GM19372 (cell line): ENCODE measurements around the gene ALDH5A1.

Experiments
- ATAC-seq: cut with Tn5 transposase; IDR thresholded peaks from one replicate; pipeline ENCODE4 v1.9.1; 2021; ENCODE audit warnings: mild to moderate bottlenecking, low read depth, moderate library complexity; ENCODE audit not compliant: unreplicated experiment

The ALDH5A1 gene

DNA sequence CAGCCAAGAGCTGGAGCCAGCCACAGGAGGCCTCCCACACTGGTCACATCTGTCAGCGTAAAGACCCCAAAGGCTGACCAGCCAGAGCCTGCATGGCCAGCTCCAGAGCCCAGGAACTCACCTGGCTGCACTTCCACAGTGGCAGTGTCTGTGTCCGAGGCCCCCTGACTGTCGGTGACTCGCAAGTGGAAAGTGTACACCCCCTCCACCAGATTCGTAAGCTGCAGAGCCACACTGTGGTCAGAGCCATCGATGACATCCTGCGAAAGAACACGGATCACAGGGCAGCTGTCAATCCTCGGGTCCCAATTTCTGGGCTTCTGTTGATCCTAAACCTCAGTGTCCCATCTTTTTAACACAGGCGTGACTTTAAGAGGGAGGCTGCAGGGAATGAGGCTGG is 69.3 kb downstream of the ALDH5A1 start:
- no peak for ATAC-seq

DNA sequence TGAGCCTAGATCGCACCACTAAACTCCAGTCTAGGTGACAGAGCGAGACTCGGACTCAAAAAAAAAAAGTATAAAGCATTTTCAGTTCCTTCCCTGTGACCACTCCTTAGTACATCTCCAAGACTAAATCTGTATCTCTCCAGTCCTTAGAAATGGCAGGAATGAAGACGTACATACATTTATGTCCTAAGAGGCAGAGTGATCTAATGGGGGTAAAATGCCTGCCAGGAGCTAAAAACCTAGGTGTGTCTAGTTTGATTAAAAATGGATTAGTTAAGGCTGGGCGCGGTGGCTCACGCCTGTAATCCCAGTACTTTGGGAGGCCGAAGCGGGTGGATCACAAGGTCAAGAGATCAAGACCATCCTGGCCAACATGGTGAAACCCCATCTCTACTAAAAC is 70.4 kb downstream of the ALDH5A1 start:
- ATAC-seq: no peak

DNA sequence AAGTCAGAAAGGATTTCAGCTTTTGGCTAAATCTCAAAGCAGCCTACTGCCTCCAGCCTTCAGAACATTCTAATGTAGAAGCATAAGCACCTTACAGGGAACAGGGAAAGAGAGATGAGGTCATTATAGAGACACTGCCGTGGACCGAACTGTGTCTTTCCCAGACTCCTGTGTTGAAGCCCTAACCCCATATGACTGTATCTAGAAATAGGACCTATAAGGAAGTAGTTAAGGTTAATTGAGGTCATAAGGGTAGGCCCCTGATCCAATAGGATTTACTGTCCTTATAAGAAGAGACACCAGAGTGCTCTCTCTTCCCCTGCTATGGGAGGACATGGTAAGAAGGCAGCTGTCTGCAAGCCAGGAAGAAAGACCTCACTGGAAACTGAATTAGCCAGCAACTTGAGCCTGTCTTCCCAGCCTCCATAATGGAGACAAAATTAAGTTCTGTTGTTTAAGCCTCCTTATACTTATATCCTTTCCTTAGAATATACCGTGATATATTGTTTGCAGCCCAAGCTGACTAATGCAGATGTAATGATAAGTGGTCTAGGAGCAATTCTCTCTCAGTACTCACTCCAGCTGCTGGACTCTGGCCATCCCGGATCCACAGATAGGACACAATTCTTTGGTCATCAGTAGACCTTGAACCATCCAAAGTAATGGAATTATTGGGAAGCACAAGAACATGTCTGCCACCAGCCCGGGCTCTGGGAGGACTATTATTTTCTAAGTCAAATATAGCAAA is 71.4 kb downstream of the ALDH5A1 start:
- no peak for ATAC-seq

DNA sequence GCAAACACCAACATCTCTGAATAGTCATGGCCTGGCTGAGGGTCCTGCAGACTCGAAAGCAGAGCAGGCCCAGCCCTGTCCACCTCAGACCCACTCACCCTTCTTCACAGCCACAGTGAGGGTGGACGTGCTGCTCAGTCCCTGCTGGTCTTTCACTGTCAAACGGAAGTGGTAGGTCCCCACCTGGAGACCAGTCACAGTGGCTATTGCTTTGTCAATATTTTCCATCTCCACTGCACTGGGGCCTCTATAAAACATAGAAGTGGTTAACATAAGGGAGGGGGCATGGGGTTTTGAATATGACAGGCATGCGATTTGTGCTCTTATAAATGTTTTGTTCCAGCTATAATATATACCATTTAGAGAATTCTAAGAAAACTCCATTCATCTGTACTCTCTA is 73.9 kb downstream of the ALDH5A1 start:
- ATAC-seq: no peak

DNA sequence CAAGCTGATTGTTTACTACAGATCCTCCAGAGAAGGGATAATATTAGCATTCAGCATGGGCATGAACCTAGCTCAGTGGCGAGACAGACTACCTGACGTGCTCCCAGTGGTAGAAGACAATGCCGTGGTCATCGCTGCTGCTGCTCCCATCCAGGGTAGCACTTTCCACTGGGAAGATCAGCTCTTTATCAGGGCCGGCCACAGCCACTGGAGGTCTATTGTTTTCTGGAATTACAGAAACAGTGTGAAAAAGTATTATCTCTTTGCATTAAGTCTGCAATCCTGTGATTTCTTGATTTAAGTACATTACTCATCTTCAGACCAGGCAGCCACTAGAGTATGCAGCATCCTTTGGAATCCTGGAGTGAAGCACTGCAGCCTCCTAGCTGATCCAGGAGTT is 75.0 kb downstream of the ALDH5A1 start:
- ATAC-seq: no peak

DNA sequence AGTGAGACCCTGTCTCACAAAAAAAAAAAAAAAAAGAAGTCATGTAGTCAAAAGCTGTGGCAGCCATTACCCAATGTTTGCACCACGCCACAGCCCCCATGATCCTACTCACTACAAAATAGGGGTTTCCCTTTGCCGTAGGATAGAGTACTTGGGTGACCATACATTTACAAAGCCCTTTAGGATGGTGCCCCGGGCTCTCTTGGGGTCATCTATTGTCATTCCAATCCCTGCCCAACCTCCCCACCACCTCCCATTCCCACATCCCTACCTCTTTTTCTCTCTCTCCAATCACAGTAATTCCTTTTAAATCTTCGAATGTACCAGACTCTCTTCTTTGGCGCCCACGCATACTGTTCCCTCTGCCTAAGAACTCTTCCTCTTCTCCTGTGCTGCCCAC is 76.6 kb downstream of the ALDH5A1 start:
- no peak for ATAC-seq

DNA sequence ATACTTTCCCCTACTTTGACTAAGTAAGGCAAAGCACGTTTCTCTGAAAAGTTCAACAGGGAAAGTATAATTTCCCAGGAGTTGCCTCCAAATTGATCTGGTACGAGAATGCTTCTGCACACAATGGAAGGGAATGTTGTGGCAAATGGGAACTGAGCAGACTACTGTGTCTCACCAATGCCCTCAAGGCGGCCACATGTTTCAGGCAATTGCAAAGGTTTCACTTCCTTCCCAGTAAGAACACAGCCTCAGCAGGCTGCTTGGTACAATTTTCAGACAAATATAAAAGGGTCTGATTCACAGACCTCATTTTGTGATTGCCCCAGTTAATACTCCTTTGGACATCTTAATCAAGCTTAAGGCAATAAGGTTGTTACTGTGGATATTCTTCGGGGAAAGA is 80.0 kb downstream of the ALDH5A1 start:
- ATAC-seq: peak; percentile 79

DNA sequence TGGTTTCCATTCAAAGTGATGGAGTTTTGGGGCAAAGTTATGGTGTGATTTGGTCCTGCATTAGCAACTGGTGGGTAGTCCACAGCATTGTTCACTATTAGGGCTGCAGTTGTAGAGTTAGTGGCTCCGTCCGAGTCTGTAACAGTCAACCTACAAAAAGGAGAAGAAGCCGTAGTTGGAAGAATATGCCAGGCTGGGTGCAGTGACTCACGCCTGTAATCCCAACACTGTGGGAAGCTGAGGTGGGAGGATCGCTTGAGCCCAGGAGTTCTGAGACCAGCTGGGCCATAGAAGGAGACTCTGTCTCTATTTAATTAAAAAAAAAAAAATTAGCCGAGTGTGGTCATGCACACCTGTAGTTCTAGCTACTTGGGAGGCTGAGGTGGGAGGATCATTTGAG is 81.7 kb downstream of the ALDH5A1 start:
- ATAC-seq: no peak

DNA sequence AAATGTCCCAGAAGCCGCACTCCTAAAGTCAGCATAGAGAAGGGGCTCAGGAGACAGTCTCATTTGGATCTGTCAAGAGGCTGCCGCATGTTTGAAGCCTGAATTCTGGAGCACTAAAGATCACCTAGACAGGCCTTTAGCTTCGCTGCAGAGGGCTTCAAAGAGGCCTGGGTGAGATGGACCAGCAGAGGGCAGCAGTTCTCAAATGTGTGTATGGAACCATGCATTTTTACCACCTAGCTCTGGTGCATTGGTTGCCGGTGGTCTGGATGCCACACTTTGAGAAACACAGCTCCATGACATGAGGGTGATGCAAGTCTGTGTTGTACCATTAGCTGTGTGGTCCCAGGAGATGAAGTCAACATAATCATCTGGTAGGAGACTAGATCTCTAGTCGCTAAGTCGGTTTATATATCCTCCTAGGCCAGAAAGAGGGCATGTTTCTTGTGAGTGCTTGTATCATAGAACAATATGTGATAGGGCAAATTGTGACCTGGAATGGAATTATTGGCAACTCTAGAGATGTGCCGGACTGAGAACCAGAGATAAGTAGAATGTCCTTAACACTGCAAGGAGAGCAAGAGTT is 86.4 kb downstream of the ALDH5A1 start:
- ATAC-seq: no peak

DNA sequence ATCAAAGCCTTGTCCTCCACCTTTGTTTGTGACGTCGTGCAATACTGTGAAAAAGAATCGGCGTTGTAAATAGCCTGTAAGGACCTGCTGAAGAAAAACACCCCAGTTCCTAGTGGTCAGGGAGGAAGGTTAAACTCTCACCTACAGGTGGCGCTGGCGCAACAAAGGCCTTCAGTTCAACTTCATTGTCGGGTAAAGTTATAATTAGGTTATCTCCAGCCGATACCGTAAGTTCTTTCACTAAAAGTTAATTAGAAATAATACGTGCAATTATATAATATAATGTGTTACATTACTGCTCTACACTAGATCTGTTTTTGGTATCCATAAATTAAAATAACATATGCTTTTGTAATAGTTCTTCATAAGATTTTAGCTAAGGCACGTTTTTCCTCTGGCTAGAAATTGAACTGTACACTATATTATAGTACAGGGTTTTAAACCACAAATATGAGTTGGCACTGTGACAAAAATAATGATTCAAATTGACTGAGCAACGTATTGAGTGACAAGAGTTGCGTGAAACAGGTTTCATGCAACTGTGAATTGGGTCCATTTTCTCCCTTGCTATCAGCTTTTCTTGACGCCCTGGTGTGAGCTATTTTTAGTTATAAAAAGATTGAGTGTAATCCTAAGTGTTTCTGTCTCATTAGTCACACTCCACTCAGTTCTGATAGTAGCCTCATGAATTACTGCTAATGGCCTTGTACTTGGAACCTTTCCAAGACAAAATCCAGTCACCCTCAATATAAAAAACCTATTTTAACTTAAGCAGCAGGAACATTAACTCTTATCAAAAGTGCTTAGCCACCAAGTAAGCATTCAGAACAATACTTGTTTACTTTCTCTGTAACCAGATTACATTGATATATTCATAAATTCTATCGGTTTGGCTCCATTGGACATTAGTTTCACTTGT is 89.0 kb downstream of the ALDH5A1 start:
- peak; percentile 76 for ATAC-seq

DNA sequence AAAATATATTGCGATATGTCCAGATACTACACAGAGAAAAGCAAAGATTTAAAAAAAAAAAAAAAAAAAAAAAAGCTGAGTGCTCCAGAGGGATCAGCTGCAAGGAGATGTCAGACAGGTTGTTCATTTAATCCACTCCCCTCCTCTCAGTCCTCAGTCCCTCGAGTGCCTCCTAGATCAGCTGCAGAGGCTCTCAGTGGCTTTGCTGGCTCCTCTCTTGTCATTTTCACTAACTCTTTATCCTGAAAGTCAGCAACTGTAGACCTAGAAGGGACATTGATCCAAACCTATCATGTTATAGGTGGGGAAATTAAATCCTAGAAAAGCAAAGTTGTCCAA is 89.6 kb downstream of the ALDH5A1 start:
- no peak for ATAC-seq
